Mesendoderm (in vitro differentiated cells): Measurements from ENCODE around the gene NTF4. TPM values are rescaled to one million over a fixed set of nuclear protein-coding genes. Genes with fewer than 3 reads are reported as not detected.
A peak's percentile ranks its signal among the peaks of the same experiment; 100 is the strongest.

ENCODE experiments used
- DNase-seq: peaks from one replicate; pipeline ENCODE4 v3.0.0; 2013
- H2AK5ac ChIP-seq: 2 replicates; pipeline ENCODE4 v1.6.1; 2013; ENCODE audit warnings: low read length, inconsistent platforms
- H2BK120ac ChIP-seq: 2 replicates; pipeline ENCODE4 v1.6.1; 2013; ENCODE audit warnings: low read depth, mild to moderate bottlenecking, low read length, moderate library complexity, mixed read lengths
- H2BK15ac ChIP-seq: replicated peaks from 2 replicates; pipeline ENCODE4 v1.6.1; 2013; ENCODE audit warnings: low read depth, mild to moderate bottlenecking, moderate library complexity
- H2BK5ac ChIP-seq: 2 replicates; pipeline ENCODE4 v1.6.1; 2013; ENCODE audit warnings: low read length, inconsistent platforms
- H3K18ac ChIP-seq: 2 replicates; pipeline ENCODE4 v1.6.1; 2013; ENCODE audit warnings: mild to moderate bottlenecking, low read length, mixed read lengths
- H3K23ac ChIP-seq: one replicate; pipeline ENCODE4 v1.6.1; 2013; ENCODE audit warnings: low read length
- H3K27ac ChIP-seq: 2 replicates; pipeline ENCODE4 v1.5.1; 2013; ENCODE audit warnings: low read depth, mild to moderate bottlenecking, inconsistent platforms, low read length, moderate library complexity
- H3K27me3 ChIP-seq: 2 replicates; pipeline ENCODE4 v1.6.1; 2013; ENCODE audit warnings: low read length, control low read depth, mild to moderate bottlenecking, inconsistent platforms; ENCODE audit not compliant: insufficient read depth, poor library complexity
- H3K36me3 ChIP-seq: 2 replicates; pipeline ENCODE4 v1.6.1; 2013; ENCODE audit warnings: low read length, inconsistent platforms; ENCODE audit not compliant: control insufficient read depth, insufficient read depth
- H3K4ac ChIP-seq: one replicate; pipeline ENCODE4 v1.6.1; 2013; ENCODE audit warnings: low read depth, mild to moderate bottlenecking, low read length, moderate library complexity
- H3K4me1 ChIP-seq: 2 replicates; pipeline ENCODE4 v1.6.1; 2013; ENCODE audit warnings: low read depth, low read length, inconsistent platforms; ENCODE audit not compliant: control insufficient read depth
- H3K4me2 ChIP-seq: 2 replicates; pipeline ENCODE4 v1.6.1; 2013; ENCODE audit warnings: low read length
- H3K4me3 ChIP-seq: 2 replicates; pipeline ENCODE4 v1.5.1; 2013; ENCODE audit warnings: mild to moderate bottlenecking, low read length
- H3K56ac ChIP-seq: one replicate; pipeline ENCODE4 v1.6.1; 2013; ENCODE audit warnings: low read length
- H3K79me1 ChIP-seq: 2 replicates; pipeline ENCODE4 v1.6.1; 2013; ENCODE audit warnings: low read length, inconsistent platforms
- H3K79me2 ChIP-seq: 2 replicates; pipeline ENCODE4 v1.6.1; 2013; ENCODE audit warnings: mild to moderate bottlenecking, low read length; ENCODE audit not compliant: control insufficient read depth, insufficient read depth
- H3K9ac ChIP-seq: 2 replicates; pipeline ENCODE4 v1.6.1; 2013; ENCODE audit warnings: low read length, inconsistent platforms
- H4K5ac ChIP-seq: one replicate; pipeline ENCODE4 v1.6.1; 2013; ENCODE audit warnings: low read length
- H4K8ac ChIP-seq: one replicate; pipeline ENCODE4 v1.6.1; 2013; ENCODE audit warnings: low read depth, mild to moderate bottlenecking, control low read depth, low read length, moderate library complexity
- WGBS: extraction: QIAGEN DNeasy Blood & Tissue Kit; methylation state at CpG from one replicate; pipeline ENCODE4 v1.1.7; 2013; ENCODE audit warnings: low lambda C conversion rate, missing lambda C conversion rate; ENCODE audit not compliant: insufficient coverage; ENCODE audit errors: extremely low coverage; 5-methylcytosine and 5-hydroxymethylcytosine counted together
- polyA plus RNA-seq, 2 experiments: library from polyadenylated mRNA; stranded (reverse); fragments of 200-250 nt; gene quantifications; one replicate each; pipeline ENCODE4 v1.2.3, GENCODE V29; 2013

NTF4 gene
- 0.44 TPM for polyA plus RNA-seq (2013, experiment 1 of 2)
- 0.53 TPM for polyA plus RNA-seq (2013, experiment 2 of 2)

- Histone ChIP-seq H3K56ac (peak within 1 kb of the TSS; percentile 83), H3K36me3 (no peaks in the 10 kb centered on the region), H3K9ac (peak within 1 kb of the TSS; percentile 63), H3K18ac (peak within 1 kb of the TSS; percentile 56), H3K79me2 (no peaks in the 10 kb centered on the region), H3K27ac (no peak within 1 kb of the TSS), H2BK120ac (no peak within 1 kb of the TSS), H3K27me3 (peaks cover 2% of the 10 kb centered on the region), H4K5ac (no peak within 1 kb of the TSS), H2BK15ac (no peak within 1 kb of the TSS), H2BK5ac (no peak within 1 kb of the TSS), H3K4ac (no peak within 1 kb of the TSS), H3K79me1 (no peaks in the 10 kb centered on the region), H3K23ac (no peak within 1 kb of the TSS), H3K4me1 (peaks cover 6% of the 10 kb centered on the region), H3K4me3 (no peak within 1 kb of the TSS), H3K4me2 (peak within 1 kb of the TSS; percentile 64), H4K8ac (no peak within 1 kb of the TSS), H2AK5ac (peak within 1 kb of the TSS; percentile 24)
- no CpG with 5 or more reads among the region's 53 CpGs for WGBS
- peak; percentile 76 for DNase-seq
These were observed at the start of gene NTF4 for GRCh38 chr19:49064768-49065611. Gene NTF4 (minus strand): TSS chr19:49064818. CDS start chr19:49061997, 2,821 bp downstream.

GRCh38 chr19:49113762-49114629, 49.4 kb upstream of the NTF4 start, which contains the start of gene LIN7B:
Gene LIN7B (plus strand): TSS chr19:49114370. CDS start chr19:49114405, 35 bp downstream.
- Histone ChIP-seq H3K79me1 (no peaks in the 10 kb centered on the region), H3K27me3 (no peaks in the 10 kb centered on the region), H3K4me1 (no peaks in the 10 kb centered on the region), H3K23ac (peak within 1 kb of the TSS; percentile 92), H3K79me2 (no peaks in the 10 kb centered on the region), H2AK5ac (no peak within 1 kb of the TSS), H3K18ac (peak within 1 kb of the TSS; percentile 83), H3K4ac (no peak within 1 kb of the TSS), H2BK15ac (no peak within 1 kb of the TSS), H4K5ac (no peak within 1 kb of the TSS), H3K9ac (peak within 1 kb of the TSS; percentile 80), H2BK5ac (no peak within 1 kb of the TSS), H3K27ac (no peak within 1 kb of the TSS), H3K4me2 (peak within 1 kb of the TSS; percentile 74), H2BK120ac (no peak within 1 kb of the TSS), H3K36me3 (peaks cover 1% of the 10 kb centered on the region), H3K4me3 (peak within 1 kb of the TSS; percentile 59), H3K56ac (peak within 1 kb of the TSS; percentile 90), H4K8ac (no peak within 1 kb of the TSS)
- WGBS, result no CpG with 5 or more reads among the region's 66 CpGs
- peak; percentile 82 for DNase-seq

GRCh38 chr19:49111218-49111998, 46.8 kb upstream of the NTF4 start:
- Histone ChIP-seq H3K4me3 (no peak overlapping the region), H2BK120ac (no peak overlapping the region), H3K4me1 (no peaks in the 10 kb centered on the region), H2BK15ac (no peak overlapping the region), H3K79me1 (no peaks in the 10 kb centered on the region), H3K18ac (no peak overlapping the region), H4K5ac (no peak overlapping the region), H3K4ac (no peak overlapping the region), H3K27me3 (no peaks in the 10 kb centered on the region), H3K79me2 (no peaks in the 10 kb centered on the region), H2BK5ac (no peak overlapping the region), H3K4me2 (no peak overlapping the region), H3K56ac (no peak overlapping the region), H3K9ac (no peak overlapping the region), H2AK5ac (no peak overlapping the region), H3K27ac (no peak overlapping the region), H4K8ac (no peak overlapping the region), H3K23ac (no peak overlapping the region), H3K36me3 (peaks cover 10% of the 10 kb centered on the region)
- no CpG with 5 or more reads among the region's 11 CpGs for WGBS
- no peak for DNase-seq

- Histone ChIP-seq H3K18ac (no peak overlapping the region), H4K5ac (no peak overlapping the region), H3K9ac (no peak overlapping the region), H2BK5ac (no peak overlapping the region), H3K27ac (no peak overlapping the region), H3K56ac (no peak overlapping the region), H3K27me3 (no peaks in the 10 kb centered on the region), H2AK5ac (no peak overlapping the region), H3K23ac (no peak overlapping the region), H3K79me2 (no peaks in the 10 kb centered on the region), H2BK120ac (no peak overlapping the region), H3K36me3 (peaks cover 13% of the 10 kb centered on the region), H3K79me1 (no peaks in the 10 kb centered on the region), H4K8ac (no peak overlapping the region), H3K4me3 (no peak overlapping the region), H3K4ac (no peak overlapping the region), H2BK15ac (no peak overlapping the region), H3K4me1 (no peaks in the 10 kb centered on the region), H3K4me2 (no peak overlapping the region)
- no CpG with 5 or more reads among the region's 3 CpGs for WGBS
- no peak for DNase-seq
These were observed 45.9 kb upstream of the NTF4 start for GRCh38 chr19:49110567-49110966.

- Histone ChIP-seq H3K27ac (no peak overlapping the region), H3K4me2 (no peak overlapping the region), H4K8ac (no peak overlapping the region), H3K4me3 (no peak overlapping the region), H3K79me2 (no peaks in the 10 kb centered on the region), H2BK120ac (no peak overlapping the region), H3K4me1 (no peaks in the 10 kb centered on the region), H2BK5ac (no peak overlapping the region), H3K4ac (no peak overlapping the region), H4K5ac (no peak overlapping the region), H3K23ac (no peak overlapping the region), H3K27me3 (no peaks in the 10 kb centered on the region), H3K36me3 (peaks cover 15% of the 10 kb centered on the region), H3K79me1 (no peaks in the 10 kb centered on the region), H2BK15ac (no peak overlapping the region), H3K56ac (no peak overlapping the region), H2AK5ac (no peak overlapping the region), H3K18ac (no peak overlapping the region), H3K9ac (no peak overlapping the region)
- no CpG with 5 or more reads among the region's 8 CpGs for WGBS
- no peak for DNase-seq
These were observed 45.1 kb upstream of the NTF4 start for GRCh38 chr19:49109569-49110233.
